Measurements from ENCODE around the gene C2orf92. TPM values are rescaled to one million over a fixed set of nuclear protein-coding genes. Genes with fewer than 3 reads are reported as not detected.
A peak's percentile ranks its signal among the peaks of the same experiment; 100 is the strongest.

C2orf92 gene
- total RNA-seq, 1 donor: 5.1 TPM

GRCh38 chr2:97740590-97741182 is 71.2 kb downstream of the C2orf92 start:
- peak in 2 of 3 donors; percentile 37 to 64 for DNase-seq (ENCODE audit: low read depth in 2 of 3, low spot score in 2 of 3)

- DNase-seq (ENCODE audit: low read depth in 2 of 3, low spot score in 2 of 3): no peak
Measured at GRCh38 chr2:97741251-97741650, 71.7 kb downstream of the C2orf92 start.

GRCh38 chr2:97741686-97742085 is 72.2 kb downstream of the C2orf92 start:
- no peak for DNase-seq (ENCODE audit: low read depth in 2 of 3, low spot score in 2 of 3)

- DNase-seq (ENCODE audit: low read depth in 2 of 3, low spot score in 2 of 3): no peak
Measured at GRCh38 chr2:97742381-97742847, 72.9 kb downstream of the C2orf92 start.

GRCh38 chr2:97743913-97744312 is 74.4 kb downstream of the C2orf92 start:
- no peak for DNase-seq (ENCODE audit: low read depth in 2 of 3, low spot score in 2 of 3)

- no peak for DNase-seq (ENCODE audit: low read depth in 2 of 3, low spot score in 2 of 3)
Measured at GRCh38 chr2:97745474-97746174, 76.1 kb downstream of the C2orf92 start.

GRCh38 chr2:97747285-97747684 is 77.8 kb downstream of the C2orf92 start:
- no peak for DNase-seq (ENCODE audit: low read depth in 2 of 3, low spot score in 2 of 3)

GRCh38 chr2:97747716-97748115 is 78.2 kb downstream of the C2orf92 start:
- no peak for DNase-seq (ENCODE audit: low read depth in 2 of 3, low spot score in 2 of 3)

- DNase-seq (ENCODE audit: low read depth in 2 of 3, low spot score in 2 of 3): no peak
Measured at GRCh38 chr2:97749581-97749980, 80.1 kb downstream of the C2orf92 start.

GRCh38 chr2:97750017-97750416 is 80.5 kb downstream of the C2orf92 start:
- no peak for DNase-seq (ENCODE audit: low read depth in 2 of 3, low spot score in 2 of 3)

- DNase-seq (ENCODE audit: low read depth in 2 of 3, low spot score in 2 of 3): no peak
Measured at GRCh38 chr2:97751752-97752151, 82.2 kb downstream of the C2orf92 start.

Small RNAs within 50 kb of the gene (small RNA-seq; reads per million reads assigned to genes)
- not detected for gene RNU4-8P

Other genes with a start within 250 kb of the C2orf92 start
- 37.2 TPM for gene ANKRD36B, start 79.8 kb upstream of the C2orf92 start, total RNA-seq
- 132 TPM for gene COX5B, start 23.7 kb upstream of the C2orf92 start, total RNA-seq
- 92.9 TPM for gene ACTR1B, start 5.7 kb upstream of the C2orf92 start, total RNA-seq
- gene ZAP70, start 43.9 kb downstream of the C2orf92 start, total RNA-seq: 19.1 TPM

All from hematopoietic multipotent progenitor cell (in vitro differentiated cells).